ENCODE measurements around the gene SCRT2. TPM values are rescaled to one million over a fixed set of nuclear protein-coding genes. Genes with fewer than 3 reads are reported as not detected.

The SCRT2 gene
- total RNA-seq, 1 donor from 2014 or later: not detected

- no peak overlapping the region for H3K4me3 ChIP-seq
- H3K4me1 Mint-ChIP-seq: peaks cover 17% of the 10 kb centered on the region
Measured at GRCh38 chr20:667351-668034, 8.1 kb downstream of the SCRT2 start.

GRCh38 chr20:666877-667276 lies 8.7 kb downstream of the SCRT2 start:
- Mint-ChIP-seq H3K27ac (no peak overlapping the region), H3K4me1 (peaks cover 11% of the 10 kb centered on the region), H3K4me3 (no peak overlapping the region), H3K9me3 (no peaks in the 10 kb centered on the region), H3K36me3 (no peaks in the 10 kb centered on the region), H3K27me3 (ENCODE audit: insufficient read depth, low read depth) (peaks cover 33% of the 10 kb centered on the region)
- no peak overlapping the region for H3K4me2 ChIP-seq
- H3F3A ChIP-seq (ENCODE audit: low read depth): no peaks in the 10 kb centered on the region
- peaks cover 9% of the 10 kb centered on the region for H3K4me1 ChIP-seq
- H3K4me3 ChIP-seq: no peak overlapping the region
- TF ChIP-seq CTCF (IDR thresholded peaks at IDR 0.05): no peak
- TF ChIP-seq EZH2 (IDR thresholded peaks at IDR 0.05): no peak
- no peak for TF ChIP-seq EZH2phosphoT487 (IDR thresholded peaks at IDR 0.05)
- H3K79me2 ChIP-seq (ENCODE audit: low read depth): no peaks in the 10 kb centered on the region
- DNase-seq (ENCODE audit: low spot score): no peak
- no peaks in the 10 kb centered on the region for H3K9me3 ChIP-seq (ENCODE audit: low read depth)
- H2AFZ ChIP-seq (replicated peaks): no peak overlapping the region
- no peak overlapping the region for H3K9ac ChIP-seq
- no peaks in the 10 kb centered on the region for H3K36me3 ChIP-seq
- peaks cover 5% of the 10 kb centered on the region for H4K20me1 ChIP-seq (ENCODE audit: low read depth)
- H3K27ac ChIP-seq: no peak overlapping the region
- peaks cover 40% of the 10 kb centered on the region for H3K27me3 ChIP-seq

More at GRCh38 chr20:667351-668034, 8.1 kb downstream of the SCRT2 start:
- TF ChIP-seq CTCF (IDR thresholded peaks at IDR 0.05) (peak; percentile 96), EZH2phosphoT487 (IDR thresholded peaks at IDR 0.05) (no peak), EZH2 (IDR thresholded peaks at IDR 0.05) (no peak)
- Histone ChIP-seq H3K9me3 (ENCODE audit: low read depth) (no peaks in the 10 kb centered on the region), H2AFZ (replicated peaks) (no peak overlapping the region), H4K20me1 (ENCODE audit: low read depth) (peaks cover 5% of the 10 kb centered on the region), H3F3A (ENCODE audit: low read depth) (no peaks in the 10 kb centered on the region), H3K27ac (no peak overlapping the region), H3K27me3 (peaks cover 34% of the 10 kb centered on the region), H3K79me2 (ENCODE audit: low read depth) (no peaks in the 10 kb centered on the region), H3K4me1 (peaks cover 7% of the 10 kb centered on the region), H3K9ac (no peak overlapping the region), H3K4me2 (no peak overlapping the region), H3K36me3 (no peaks in the 10 kb centered on the region)
- Mint-ChIP-seq H3K27ac (no peak overlapping the region), H3K4me3 (no peak overlapping the region), H3K36me3 (no peaks in the 10 kb centered on the region), H3K9me3 (no peaks in the 10 kb centered on the region), H3K27me3 (ENCODE audit: insufficient read depth, low read depth) (peaks cover 35% of the 10 kb centered on the region)
- DNase-seq (ENCODE audit: low spot score): peak; percentile 80

GRCh38 chr20:665276-665675 lies 10.3 kb downstream of the SCRT2 start:
- Mint-ChIP-seq H3K27me3 (ENCODE audit: insufficient read depth, low read depth) (peaks cover 28% of the 10 kb centered on the region), H3K4me3 (no peak overlapping the region), H3K36me3 (no peaks in the 10 kb centered on the region), H3K27ac (no peak overlapping the region), H3K9me3 (no peaks in the 10 kb centered on the region), H3K4me1 (peaks cover 15% of the 10 kb centered on the region)
- Histone ChIP-seq H3F3A (ENCODE audit: low read depth) (no peaks in the 10 kb centered on the region), H2AFZ (replicated peaks) (no peak overlapping the region), H3K27me3 (peaks cover 52% of the 10 kb centered on the region), H3K4me3 (no peak overlapping the region), H3K4me1 (peaks cover 15% of the 10 kb centered on the region), H3K27ac (no peak overlapping the region), H3K9ac (no peak overlapping the region), H3K9me3 (ENCODE audit: low read depth) (no peaks in the 10 kb centered on the region), H3K79me2 (ENCODE audit: low read depth) (no peaks in the 10 kb centered on the region), H4K20me1 (ENCODE audit: low read depth) (peaks cover 5% of the 10 kb centered on the region), H3K4me2 (no peak overlapping the region), H3K36me3 (no peaks in the 10 kb centered on the region)
- no peak for TF ChIP-seq EZH2 (IDR thresholded peaks at IDR 0.05)
- DNase-seq (ENCODE audit: low spot score): no peak

GRCh38 chr20:664576-664975 lies 11.0 kb downstream of the SCRT2 start:
- DNase-seq (ENCODE audit: low spot score): no peak
- no peaks in the 10 kb centered on the region for H3K9me3 Mint-ChIP-seq
- Histone ChIP-seq H3K79me2 (ENCODE audit: low read depth) (no peaks in the 10 kb centered on the region), H3K27me3 (peaks cover 52% of the 10 kb centered on the region), H4K20me1 (ENCODE audit: low read depth) (peaks cover 5% of the 10 kb centered on the region), H3K9me3 (ENCODE audit: low read depth) (no peaks in the 10 kb centered on the region), H3K27ac (no peak overlapping the region), H3K4me2 (no peak overlapping the region), H3K4me3 (no peak overlapping the region), H3K9ac (no peak overlapping the region), H3K36me3 (no peaks in the 10 kb centered on the region), H3F3A (ENCODE audit: low read depth) (no peaks in the 10 kb centered on the region), H3K4me1 (peaks cover 15% of the 10 kb centered on the region), H2AFZ (replicated peaks) (no peak overlapping the region)
- no peaks in the 10 kb centered on the region for H3K36me3 Mint-ChIP-seq
- H3K27me3 Mint-ChIP-seq (ENCODE audit: insufficient read depth, low read depth): peaks cover 32% of the 10 kb centered on the region
- H3K4me3 Mint-ChIP-seq: peak overlapping the region; percentile 20
- TF ChIP-seq EZH2 (IDR thresholded peaks at IDR 0.05) (no peak), CTCF (IDR thresholded peaks at IDR 0.05) (no peak), EZH2phosphoT487 (IDR thresholded peaks at IDR 0.05) (no peak)
- peak overlapping the region; percentile 71 for H3K27ac Mint-ChIP-seq
- peaks cover 15% of the 10 kb centered on the region for H3K4me1 Mint-ChIP-seq

All from neural progenitor cell (in vitro differentiated cells).